Measurements from ENCODE around the gene GDPD1.

- TF ChIP-seq CTCF (IDR thresholded peaks at IDR 0.05; ENCODE audit: low read depth, low read length) (no peak), EZH2phosphoT487 (IDR thresholded peaks at IDR 0.05; ENCODE audit: low read depth) (no peak)
Observed at GRCh38 chr17:59190806-59191205, 29.5 kb upstream of the GDPD1 start.

Measured in OCI-LY3 (cell line).